ENCODE results near the gene PER3. TPM values are rescaled to one million over a fixed set of nuclear protein-coding genes. Genes with fewer than 3 reads are reported as not detected.

Gene PER3
- polyA plus RNA-seq, 1 donor (not counting 4 experiments of a cell fraction or from before 2014, with no cell fraction given) = 7.0 TPM

DNA sequence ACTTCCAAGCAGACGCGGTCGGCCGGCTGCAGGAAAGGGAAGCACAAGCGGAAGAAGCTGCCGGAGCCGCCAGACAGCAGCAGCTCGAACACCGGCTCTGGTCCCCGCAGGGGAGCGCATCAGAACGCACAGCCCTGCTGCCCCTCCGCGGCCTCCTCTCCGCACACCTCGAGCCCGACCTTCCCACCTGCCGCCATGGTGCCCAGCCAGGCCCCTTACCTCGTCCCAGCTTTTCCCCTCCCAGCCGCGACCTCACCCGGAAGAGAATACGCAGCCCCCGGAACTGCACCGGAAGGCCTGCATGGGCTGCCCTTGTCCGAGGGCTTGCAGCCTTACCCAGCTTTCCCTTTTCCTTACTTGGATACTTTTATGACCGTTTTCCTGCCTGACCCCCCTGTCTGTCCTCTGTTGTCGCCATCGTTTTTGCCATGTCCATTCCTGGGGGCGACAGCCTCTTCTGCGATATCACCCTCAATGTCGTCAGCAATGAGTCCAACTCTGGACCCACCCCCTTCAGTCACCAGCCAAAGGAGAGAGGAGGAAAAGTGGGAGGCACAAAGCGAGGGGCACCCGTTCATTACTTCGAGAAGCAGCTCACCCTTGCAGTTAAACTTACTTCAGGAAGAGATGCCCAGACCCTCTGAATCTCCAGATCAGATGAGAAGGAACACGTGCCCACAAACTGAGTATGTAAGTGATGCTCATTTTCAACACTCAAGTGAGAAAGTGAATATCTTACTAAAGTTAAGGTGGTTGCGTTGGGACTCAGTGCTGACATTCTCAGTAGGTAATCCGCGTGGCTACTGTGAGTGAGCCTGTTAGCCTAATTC, 43.2 kb downstream of the PER3 start:
- Histone ChIP-seq H4K20me1 (ENCODE audit: control insufficient read depth, extremely low read depth, insufficient read depth, low read length) (no peaks in the 10 kb centered on the region), H2AFZ (ENCODE audit: control insufficient read depth, low read length) (no peak overlapping the region), H3K9me1 (ENCODE audit: control insufficient read depth, extremely low read depth, insufficient read depth, low read length) (no peaks in the 10 kb centered on the region), H3K27me3 (ENCODE audit: control insufficient read depth, extremely low read depth, insufficient read depth, low read length) (no peaks in the 10 kb centered on the region), H3K36me3 (ENCODE audit: control insufficient read depth in 2 of 2, extremely low read depth in 1 of 2, insufficient read depth in 2 of 2, low read length in 2 of 2) (peaks cover 4 to 11% of the 10 kb centered on the region in 2 experiments), H3K4me3 (ENCODE audit: control insufficient read depth in 2 of 3, extremely low read depth in 1 of 3, insufficient read depth in 2 of 3, low read depth in 1 of 3, low read length in 3 of 3) (no peak overlapping the region), H3K4me1 (ENCODE audit: control insufficient read depth, extremely low read depth, insufficient read depth, low read length) (no peaks in the 10 kb centered on the region), H3K4me2 (ENCODE audit: control insufficient read depth, extremely low read depth, insufficient read depth, low read depth, low read length) (no peak overlapping the region), H3K27ac (ENCODE audit: control insufficient read depth, insufficient read depth, low read length) (no peak overlapping the region), H3K9me3 (ENCODE audit: control insufficient read depth, low read depth, low read length) (no peaks in the 10 kb centered on the region), H3K79me2 (ENCODE audit: control insufficient read depth, insufficient read depth, low read length) (no peaks in the 10 kb centered on the region), H3K9ac (ENCODE audit: control insufficient read depth, extremely low read depth, insufficient read depth, low read length) (no peak overlapping the region)
- TF ChIP-seq, protein P1, sequence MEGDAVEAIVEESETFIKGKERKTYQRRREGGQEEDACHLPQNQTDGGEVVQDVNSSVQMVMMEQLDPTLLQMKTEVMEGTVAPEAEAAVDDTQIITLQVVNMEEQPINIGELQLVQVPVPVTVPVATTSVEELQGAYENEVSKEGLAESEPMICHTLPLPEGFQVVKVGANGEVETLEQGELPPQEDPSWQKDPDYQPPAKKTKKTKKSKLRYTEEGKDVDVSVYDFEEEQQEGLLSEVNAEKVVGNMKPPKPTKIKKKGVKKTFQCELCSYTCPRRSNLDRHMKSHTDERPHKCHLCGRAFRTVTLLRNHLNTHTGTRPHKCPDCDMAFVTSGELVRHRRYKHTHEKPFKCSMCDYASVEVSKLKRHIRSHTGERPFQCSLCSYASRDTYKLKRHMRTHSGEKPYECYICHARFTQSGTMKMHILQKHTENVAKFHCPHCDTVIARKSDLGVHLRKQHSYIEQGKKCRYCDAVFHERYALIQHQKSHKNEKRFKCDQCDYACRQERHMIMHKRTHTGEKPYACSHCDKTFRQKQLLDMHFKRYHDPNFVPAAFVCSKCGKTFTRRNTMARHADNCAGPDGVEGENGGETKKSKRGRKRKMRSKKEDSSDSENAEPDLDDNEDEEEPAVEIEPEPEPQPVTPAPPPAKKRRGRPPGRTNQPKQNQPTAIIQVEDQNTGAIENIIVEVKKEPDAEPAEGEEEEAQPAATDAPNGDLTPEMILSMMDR (optimal IDR thresholded peaks at IDR 0.05 in 1 of 3, IDR thresholded peaks at IDR 0.05 in 1 of 3, conservative IDR thresholded peaks at IDR 0.05 in 1 of 3; ENCODE audit: extremely low read depth in 1 of 3, insufficient read depth in 2 of 3, low read length in 3 of 3) = no peak
- no peak for TF ChIP-seq EZH2 (IDR thresholded peaks at IDR 0.05; ENCODE audit: low read length)
- dilution Hi-C loops (cut with MboI; ENCODE audit: extremely low pct_ligation_motif_present, low sequenced_read_pairs) = no loop called here
- DNase-seq (ENCODE audit: low read depth, low spot score) (no peak), FAIRE-seq (no peak)

GRCh38 chr1:7831458-7831857, 47.4 kb downstream of the PER3 start:
- DNase-seq (ENCODE audit: low read depth, low spot score) (no peak), FAIRE-seq (peak; percentile 36)
- Histone ChIP-seq H3K4me2 (ENCODE audit: control insufficient read depth, extremely low read depth, insufficient read depth, low read depth, low read length) (no peak overlapping the region), H4K20me1 (ENCODE audit: control insufficient read depth, extremely low read depth, insufficient read depth, low read length) (no peaks in the 10 kb centered on the region), H3K27me3 (ENCODE audit: control insufficient read depth, extremely low read depth, insufficient read depth, low read length) (no peaks in the 10 kb centered on the region), H3K4me3 (ENCODE audit: control insufficient read depth in 2 of 3, extremely low read depth in 1 of 3, insufficient read depth in 2 of 3, low read depth in 1 of 3, low read length in 3 of 3) (no peak overlapping the region), H3K9me3 (ENCODE audit: control insufficient read depth, low read depth, low read length) (no peaks in the 10 kb centered on the region), H3K27ac (ENCODE audit: control insufficient read depth, insufficient read depth, low read length) (no peak overlapping the region), H3K9ac (ENCODE audit: control insufficient read depth, extremely low read depth, insufficient read depth, low read length) (no peak overlapping the region), H3K79me2 (ENCODE audit: control insufficient read depth, insufficient read depth, low read length) (no peaks in the 10 kb centered on the region), H3K9me1 (ENCODE audit: control insufficient read depth, extremely low read depth, insufficient read depth, low read length) (no peaks in the 10 kb centered on the region), H3K4me1 (ENCODE audit: control insufficient read depth, extremely low read depth, insufficient read depth, low read length) (no peaks in the 10 kb centered on the region), H2AFZ (ENCODE audit: control insufficient read depth, low read length) (no peak overlapping the region), H3K36me3 (ENCODE audit: control insufficient read depth in 2 of 2, extremely low read depth in 1 of 2, insufficient read depth in 2 of 2, low read length in 2 of 2) (peaks cover 2 to 11% of the 10 kb centered on the region in 2 experiments)
- dilution Hi-C loops (cut with MboI; ENCODE audit: extremely low pct_ligation_motif_present, low sequenced_read_pairs) = no loop called here
- TF ChIP-seq EZH2 (IDR thresholded peaks at IDR 0.05; ENCODE audit: low read length) = no peak
- TF ChIP-seq, protein P1 (optimal IDR thresholded peaks at IDR 0.05 in 1 of 3, IDR thresholded peaks at IDR 0.05 in 1 of 3, conservative IDR thresholded peaks at IDR 0.05 in 1 of 3; ENCODE audit: extremely low read depth in 1 of 3, insufficient read depth in 2 of 3, low read length in 3 of 3) = no peak
